HG03175 (cell line): ENCODE results near the gene DNAH8.
A peak's percentile ranks its signal among the peaks of the same experiment; 100 is the strongest.

ENCODE experiments used
- ATAC-seq: cut with Tn5 transposase; IDR thresholded peaks from one replicate; pipeline ENCODE4 v1.9.1; 2021; ENCODE audit warnings: mild to moderate bottlenecking, moderate library complexity; ENCODE audit not compliant: unreplicated experiment

Gene DNAH8

GRCh38 chr6:38701551-38701950 lies 13.6 kb upstream of the DNAH8 start:
- no peak for ATAC-seq

- ATAC-seq, result peak; percentile 100
Observed at GRCh38 chr6:38702558-38703397, 12.3 kb upstream of the DNAH8 start, which contains the start of gene GLO1. GLO1 (minus strand) TSS chr6:38703145; CDS start chr6:38703054, 91 bp downstream.

GRCh38 chr6:38703949-38704590 lies 11.0 kb upstream of the DNAH8 start:
- ATAC-seq, result no peak

GRCh38 chr6:38705924-38706323 lies 9.2 kb upstream of the DNAH8 start:
- no peak for ATAC-seq

GRCh38 chr6:38708496-38708895 lies 6.6 kb upstream of the DNAH8 start:
- ATAC-seq, result no peak

GRCh38 chr6:38713812-38714211 lies 1.3 kb upstream of the DNAH8 start:
- ATAC-seq, result no peak

- ATAC-seq, result no peak
Observed at GRCh38 chr6:38714239-38715015, 684 bp upstream of the DNAH8 start.

- no peak for ATAC-seq
Observed at GRCh38 chr6:38716825-38717224, 1.7 kb downstream of the DNAH8 start.

- no peak for ATAC-seq
Observed at GRCh38 chr6:38719358-38719757, 4.2 kb downstream of the DNAH8 start.

- ATAC-seq, result no peak
Observed at GRCh38 chr6:38720295-38720694, 5.2 kb downstream of the DNAH8 start.

- no peak for ATAC-seq
Observed at GRCh38 chr6:38722038-38722437, 6.9 kb downstream of the DNAH8 start.

GRCh38 chr6:38722727-38723334 lies 7.7 kb downstream of the DNAH8 start:
- no peak for ATAC-seq

GRCh38 chr6:38723783-38724182 lies 8.7 kb downstream of the DNAH8 start:
- no peak for ATAC-seq

- ATAC-seq, result no peak
Observed at GRCh38 chr6:38724343-38724742, 9.2 kb downstream of the DNAH8 start.

GRCh38 chr6:38725414-38726183 lies 10.5 kb downstream of the DNAH8 start:
- ATAC-seq, result no peak

GRCh38 chr6:38728203-38728602 lies 13.1 kb downstream of the DNAH8 start:
- ATAC-seq, result no peak

GRCh38 chr6:38730140-38730862 lies 15.2 kb downstream of the DNAH8 start:
- ATAC-seq, result no peak

- ATAC-seq, result no peak
Observed at GRCh38 chr6:38736951-38737350, 21.8 kb downstream of the DNAH8 start.

- no peak for ATAC-seq
Observed at GRCh38 chr6:38738261-38738660, 23.1 kb downstream of the DNAH8 start.

- ATAC-seq, result no peak
Observed at GRCh38 chr6:38739532-38739931, 24.4 kb downstream of the DNAH8 start.
